ENCODE results near the gene STK40. TPM values are rescaled to one million over a fixed set of nuclear protein-coding genes. Genes with fewer than 3 reads are reported as not detected.
A peak's percentile ranks its signal among the peaks of the same experiment; 100 is the strongest.

STK40 gene
- total and polyA plus RNA-seq, 9 of the 15 experiments (the other 6 are each of a cell fraction or from before 2014, with no cell fraction given): 0.69 to 94.3 (median 39.1) TPM

DNA sequence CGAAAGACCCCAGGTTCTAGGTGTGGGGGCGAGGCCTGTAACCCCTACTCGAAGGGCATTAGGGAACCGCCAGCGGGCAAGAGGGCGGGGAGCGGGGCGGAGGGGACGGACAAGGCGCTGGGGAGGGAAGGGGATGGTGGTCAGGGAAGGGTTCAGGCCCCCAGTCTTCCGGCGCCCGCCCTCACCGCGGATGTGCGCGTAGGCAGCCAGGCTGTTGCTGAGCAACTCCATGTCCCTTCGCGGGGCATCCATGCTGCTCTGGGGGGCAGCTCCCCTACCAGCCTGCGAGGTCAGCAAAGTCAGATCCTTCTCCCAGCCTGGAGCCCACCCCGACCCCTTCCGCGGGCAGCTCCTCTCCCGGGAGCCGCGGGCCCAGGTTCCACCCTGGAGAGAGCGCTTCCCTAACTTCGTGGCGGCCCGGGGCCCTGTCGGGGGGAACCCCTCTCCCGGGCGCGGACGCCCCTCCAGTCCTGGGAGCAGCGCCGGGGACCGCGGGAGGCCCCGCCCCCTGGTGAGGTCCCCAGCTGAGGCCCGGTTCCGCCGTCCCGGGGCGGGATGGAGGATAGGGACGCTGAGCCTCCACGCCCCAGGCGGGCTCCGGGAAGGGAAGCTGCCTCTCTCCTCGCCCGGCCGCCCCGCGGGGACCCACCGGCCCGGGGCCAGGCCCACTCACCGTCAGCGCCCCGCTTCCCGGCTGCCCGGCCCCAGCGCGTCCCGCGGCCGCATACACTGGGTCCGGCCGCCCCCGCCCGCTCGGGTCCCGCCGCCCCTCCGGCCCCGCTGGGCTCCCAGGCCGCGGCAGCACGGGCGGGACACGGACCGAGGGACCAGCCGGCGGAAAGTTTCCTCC lies 62.7 kb downstream of the STK40 start (continued):
- TF ChIP-seq, protein P1, sequence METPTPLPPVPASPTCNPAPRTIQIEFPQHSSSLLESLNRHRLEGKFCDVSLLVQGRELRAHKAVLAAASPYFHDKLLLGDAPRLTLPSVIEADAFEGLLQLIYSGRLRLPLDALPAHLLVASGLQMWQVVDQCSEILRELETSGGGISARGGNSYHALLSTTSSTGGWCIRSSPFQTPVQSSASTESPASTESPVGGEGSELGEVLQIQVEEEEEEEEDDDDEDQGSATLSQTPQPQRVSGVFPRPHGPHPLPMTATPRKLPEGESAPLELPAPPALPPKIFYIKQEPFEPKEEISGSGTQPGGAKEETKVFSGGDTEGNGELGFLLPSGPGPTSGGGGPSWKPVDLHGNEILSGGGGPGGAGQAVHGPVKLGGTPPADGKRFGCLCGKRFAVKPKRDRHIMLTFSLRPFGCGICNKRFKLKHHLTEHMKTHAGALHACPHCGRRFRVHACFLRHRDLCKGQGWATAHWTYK (CRISPR knock-in tag; IDR thresholded peaks at IDR 0.05): peak; percentile 41; the same call in 1 of the 2 replicates
- TF ChIP-seq ZNF583 (CRISPR knock-in tag; IDR thresholded peaks at IDR 0.05): 0 out of 2 replicates have a peak, but pooled peaks have one; percentile 32
- peak; percentile 70; the same call in 1 of the 2 replicates for TF ChIP-seq ARID3B (CRISPR knock-in tag; IDR thresholded peaks at IDR 0.05; ENCODE audit: borderline replicate concordance)
- 0 out of 2 replicates have a peak, but pooled peaks have one; percentile 41 for TF ChIP-seq ZNF511 (CRISPR knock-in tag; IDR thresholded peaks at IDR 0.05)
- TF ChIP-seq RBBP5 (IDR thresholded peaks at IDR 0.05; ENCODE audit: borderline replicate concordance, insufficient read depth, low read length, poor library complexity, severe bottlenecking): peak; percentile 31
- no peak for TF ChIP-seq COPS2 (conservative IDR thresholded peaks at IDR 0.05)
- peak; percentile 41 to 45; a peak in 2 of 4 replicates for TF ChIP-seq MAZ (CRISPR knock-in tag; conservative IDR thresholded peaks at IDR 0.05 in 1 of 2, IDR thresholded peaks at IDR 0.05 in 1 of 2)
- 0 out of 4 replicates have a peak, but pooled peaks have one; percentile 12 to 65 for TF ChIP-seq UBTF (IDR thresholded peaks at IDR 0.05; ENCODE audit: borderline replicate concordance in 1 of 2, low read depth in 2 of 2, low read length in 2 of 2)
- TF ChIP-seq ZBTB7A (IDR thresholded peaks at IDR 0.05; ENCODE audit: borderline replicate concordance, control insufficient read depth, low read depth, low read length): peak; percentile 76
- peak; percentile 41 for TF ChIP-seq ZBTB17 (CRISPR knock-in tag; IDR thresholded peaks at IDR 0.05)
- TF ChIP-seq, protein P2, sequence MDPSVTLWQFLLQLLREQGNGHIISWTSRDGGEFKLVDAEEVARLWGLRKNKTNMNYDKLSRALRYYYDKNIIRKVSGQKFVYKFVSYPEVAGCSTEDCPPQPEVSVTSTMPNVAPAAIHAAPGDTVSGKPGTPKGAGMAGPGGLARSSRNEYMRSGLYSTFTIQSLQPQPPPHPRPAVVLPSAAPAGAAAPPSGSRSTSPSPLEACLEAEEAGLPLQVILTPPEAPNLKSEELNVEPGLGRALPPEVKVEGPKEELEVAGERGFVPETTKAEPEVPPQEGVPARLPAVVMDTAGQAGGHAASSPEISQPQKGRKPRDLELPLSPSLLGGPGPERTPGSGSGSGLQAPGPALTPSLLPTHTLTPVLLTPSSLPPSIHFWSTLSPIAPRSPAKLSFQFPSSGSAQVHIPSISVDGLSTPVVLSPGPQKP (CRISPR knock-in tag; IDR thresholded peaks at IDR 0.05): no peak
- TF ChIP-seq CCNT2 (IDR thresholded peaks at IDR 0.05; ENCODE audit: borderline replicate concordance, extremely low read depth, insufficient read length, low read depth, low read length): peak; percentile 75
- peak; percentile 15 for TF ChIP-seq SAP30 (IDR thresholded peaks at IDR 0.05; ENCODE audit: borderline replicate concordance, insufficient read depth, low read depth, low read length, poor library complexity, severe bottlenecking)
- 0 out of 2 replicates have a peak, but pooled peaks have one; percentile 71 for TF ChIP-seq NR2F6 (CRISPR knock-in tag; IDR thresholded peaks at IDR 0.05)
